Kidney (tissue), 14 donors: Measurements from ENCODE around the gene ZNF76. TPM values are rescaled to one million over a fixed set of nuclear protein-coding genes. Genes with fewer than 3 reads are reported as not detected.

ENCODE experiments used
- DNase-seq, 5 donors: peaks; one replicate each; pipeline ENCODE4 v3.0.0-alpha.2; 2013 to 2020
- FAIRE-seq: peaks from 2 replicates; lab custom pipeline; 2012; peaks lifted over from hg19 to GRCh38; lab: Jason Lieb, UNC
- H3K27ac ChIP-seq, 2 donors: one replicate each; pipeline ENCODE4 v1.7.0; 2013; ENCODE audit warnings: low read depth in 2 of 2, low read length in 2 of 2, inconsistent platforms in 1 of 2
- H3K27me3 ChIP-seq: one replicate; pipeline ENCODE4 v1.7.1; 2013; ENCODE audit warnings: low read length, inconsistent platforms; ENCODE audit not compliant: control insufficient read depth, insufficient read depth
- H3K36me3 ChIP-seq, 3 donors: one replicate each; pipeline versions ENCODE4 v1.7.0 to v1.7.1; 2013; ENCODE audit warnings: low read length in 3 of 3, control low read depth in 1 of 3, inconsistent platforms in 1 of 3; ENCODE audit not compliant: insufficient read depth in 3 of 3, control insufficient read depth in 2 of 3
- H3K4me1 ChIP-seq, 3 donors: one replicate each; pipeline versions ENCODE4 v1.7.0 to v1.7.1; 2013; ENCODE audit warnings: low read length in 3 of 3, inconsistent platforms in 1 of 3, low read depth in 1 of 3; ENCODE audit not compliant: control insufficient read depth in 2 of 3, insufficient read depth in 2 of 3
- H3K4me3 ChIP-seq, 3 donors: one replicate each; pipeline versions ENCODE4 v1.7.0 to v1.8.1; 2013; ENCODE audit warnings: low read length in 3 of 3, control low read depth in 1 of 3, inconsistent platforms in 1 of 3
- H3K9ac ChIP-seq, 3 donors: one replicate each; pipeline versions ENCODE4 v1.7.0 to v1.7.1; 2013; ENCODE audit warnings: low read length in 3 of 3, control low read depth in 1 of 3, inconsistent platforms in 1 of 3
- H3K9me3 ChIP-seq, 3 donors: one replicate each; pipeline versions ENCODE4 v1.7.0 to v1.7.1; 2013; ENCODE audit warnings: low read length in 3 of 3, control low read depth in 1 of 3, inconsistent platforms in 1 of 3; ENCODE audit not compliant: control insufficient read depth in 2 of 3, insufficient read depth in 1 of 3
- intact Hi-C: fragments of 100-400 bp; cut with DNase I; formaldehyde crosslinking; loops from one replicate; pipeline ENCODE4 v1.11.1; 2022
- polyA plus RNA-seq: library from polyadenylated mRNA; stranded (reverse); fragments of 350-450 nt; fragmentation: Illumina TruSeq; extraction: RNeasy Lipid Tissue Mini Kit (QIAGEN cat#74804); gene quantifications from one replicate; pipeline ENCODE4 v1.2.3, GENCODE V29; 2014; ENCODE audit warnings: low read depth, low replicate concordance; ENCODE audit not compliant: insufficient read depth
- total RNA-seq: library from RNA; stranded (reverse); fragmentation: NEBNext Ultra II Directional; extraction: Animal tissue kit (Norgen Biotek cat#: 25700); gene quantifications from one replicate; pipeline ENCODE4 v1.2.1, GENCODE V29; 2021
- TF ChIP-seq, protein P1 (sequence below): IDR thresholded peaks from 3 replicates; pipeline ENCODE4 v1.5.1; 2012; ENCODE audit warnings: mild to moderate bottlenecking, moderate library complexity, borderline replicate concordance; ENCODE audit not compliant: insufficient read depth; ENCODE audit errors: extremely low read depth
- donor health status: control.
- donor health status: control.
- donor health status: control.
- donor health status: control.
- donor health status: control.
- donor health status: DM: yes; HTN: yes; CAD: no.
- donor health status: Normal renal cell carcinoma (clear cell type).

Gene ZNF76
- total and polyA plus RNA-seq, 2 donors from 2014 or later: 29.1 to 49.2 TPM

DNA sequence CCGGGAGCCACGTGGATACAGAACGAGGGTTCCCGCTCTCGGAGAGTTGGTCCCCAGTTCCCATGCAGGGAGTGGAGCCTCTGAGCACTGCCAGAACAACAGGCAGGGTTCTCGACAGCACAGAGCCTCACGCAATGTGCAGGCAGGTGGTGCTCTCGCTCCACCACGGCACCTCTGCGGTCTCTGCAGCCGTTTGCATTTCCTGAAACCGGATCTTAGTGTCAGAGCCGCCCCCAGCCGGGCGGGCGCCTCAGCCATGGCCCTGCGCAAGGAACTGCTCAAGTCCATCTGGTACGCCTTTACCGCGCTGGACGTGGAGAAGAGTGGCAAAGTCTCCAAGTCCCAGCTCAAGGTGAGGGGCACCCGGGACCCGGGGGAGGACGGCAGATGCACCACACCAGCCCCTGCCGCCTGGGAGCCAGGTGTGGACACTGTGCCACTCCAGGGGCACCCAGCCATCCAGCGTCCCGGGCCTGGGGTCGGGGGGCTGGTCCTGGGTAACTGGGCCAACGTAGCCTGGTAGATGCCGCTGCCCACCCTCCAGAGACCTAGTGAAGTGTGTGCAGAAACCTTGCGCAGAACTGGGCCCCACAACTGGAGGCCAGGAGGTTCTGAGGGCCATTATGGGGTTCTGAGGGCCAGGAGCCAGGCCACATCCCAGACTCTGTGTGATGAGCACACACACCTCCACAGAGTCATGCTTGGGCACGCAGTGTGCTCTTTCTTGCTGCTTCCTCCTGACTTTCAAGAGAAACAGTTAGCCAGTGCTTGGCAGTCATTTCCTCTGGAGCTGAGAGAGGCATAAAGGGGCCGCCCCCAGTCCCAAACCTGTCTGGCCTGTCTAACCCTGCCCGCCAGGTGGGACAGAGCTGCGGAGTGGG lies 38.3 kb downstream of the ZNF76 start, which contains the start of gene DEF6:
Gene DEF6, plus strand, starts transcription at position 218 of the 881 bp plus-strand sequence. Its CDS starts 39 bp downstream, at position 257.
- H3K9me3 ChIP-seq: no peaks in the 10 kb centered on the region
- no peak within 1 kb of the TSS for H3K27ac ChIP-seq
- TF ChIP-seq, protein P1, sequence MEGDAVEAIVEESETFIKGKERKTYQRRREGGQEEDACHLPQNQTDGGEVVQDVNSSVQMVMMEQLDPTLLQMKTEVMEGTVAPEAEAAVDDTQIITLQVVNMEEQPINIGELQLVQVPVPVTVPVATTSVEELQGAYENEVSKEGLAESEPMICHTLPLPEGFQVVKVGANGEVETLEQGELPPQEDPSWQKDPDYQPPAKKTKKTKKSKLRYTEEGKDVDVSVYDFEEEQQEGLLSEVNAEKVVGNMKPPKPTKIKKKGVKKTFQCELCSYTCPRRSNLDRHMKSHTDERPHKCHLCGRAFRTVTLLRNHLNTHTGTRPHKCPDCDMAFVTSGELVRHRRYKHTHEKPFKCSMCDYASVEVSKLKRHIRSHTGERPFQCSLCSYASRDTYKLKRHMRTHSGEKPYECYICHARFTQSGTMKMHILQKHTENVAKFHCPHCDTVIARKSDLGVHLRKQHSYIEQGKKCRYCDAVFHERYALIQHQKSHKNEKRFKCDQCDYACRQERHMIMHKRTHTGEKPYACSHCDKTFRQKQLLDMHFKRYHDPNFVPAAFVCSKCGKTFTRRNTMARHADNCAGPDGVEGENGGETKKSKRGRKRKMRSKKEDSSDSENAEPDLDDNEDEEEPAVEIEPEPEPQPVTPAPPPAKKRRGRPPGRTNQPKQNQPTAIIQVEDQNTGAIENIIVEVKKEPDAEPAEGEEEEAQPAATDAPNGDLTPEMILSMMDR: peak; percentile 68
- no peaks in the 10 kb centered on the region for H3K27me3 ChIP-seq
- H3K36me3 ChIP-seq: peaks cover 3 to 10% (median 9%) of the 10 kb centered on the region in 3 donors
- H3K4me1 ChIP-seq: peaks cover 0 to 10% (median 0%) of the 10 kb centered on the region in 3 donors
- H3K9ac ChIP-seq: peak within 1 kb of the TSS in 1 of 3 donors; percentile 9
- FAIRE-seq (no peak), DNase-seq (peak; percentile 92 to 96 (median 92))
- H3K4me3 ChIP-seq: peak within 1 kb of the TSS in 2 of 3 donors; percentile 30 to 37
- intact Hi-C loops: no loop called here

DNA sequence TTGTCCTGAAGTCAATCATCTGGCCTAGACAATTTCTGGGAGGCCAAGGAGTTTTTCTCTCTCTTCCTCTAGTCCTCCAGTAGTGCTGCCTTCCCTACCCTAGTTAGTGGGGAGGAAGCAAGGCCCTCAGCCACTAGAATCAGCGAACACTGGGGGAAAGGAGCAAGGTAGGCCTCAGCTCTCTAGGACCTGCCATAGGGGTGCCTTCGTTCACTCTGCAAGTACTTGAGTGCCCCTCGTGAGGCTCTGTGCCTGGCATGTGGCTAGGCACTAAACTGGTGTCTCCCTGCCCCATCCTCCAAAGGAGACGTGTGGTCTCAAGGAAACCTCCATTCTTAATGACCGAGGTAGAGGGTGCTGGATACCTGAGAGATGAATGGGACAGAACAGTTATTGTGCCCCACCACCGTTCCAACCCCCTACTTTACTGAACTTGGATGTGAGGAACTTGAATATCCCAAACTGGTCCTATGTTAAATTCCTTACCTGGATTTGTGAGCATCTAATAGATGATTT lies 39.1 kb downstream of the ZNF76 start:
- intact Hi-C loops: no loop called here
- H3K27me3 ChIP-seq: no peaks in the 10 kb centered on the region
- DNase-seq: no peak
- no peak for FAIRE-seq
- H3K4me3 ChIP-seq: peak overlapping the region in 1 of 3 donors; percentile 11
- H3K36me3 ChIP-seq: peaks cover 3 to 9% (median 7%) of the 10 kb centered on the region in 3 donors
- peaks cover 0 to 10% (median 0%) of the 10 kb centered on the region in 3 donors for H3K4me1 ChIP-seq
- H3K9ac ChIP-seq: no peak overlapping the region
- no peak overlapping the region for H3K27ac ChIP-seq
- H3K9me3 ChIP-seq: no peaks in the 10 kb centered on the region
- TF ChIP-seq, protein P1: no peak

GRCh38 chr6:35299674-35300073 lies 40.1 kb downstream of the ZNF76 start:
- intact Hi-C loops: no loop called here
- Histone ChIP-seq H3K9ac (no peak overlapping the region), H3K27me3 (no peaks in the 10 kb centered on the region), H3K36me3 (peaks cover under 1 to 6% (median 5%) of the 10 kb centered on the region in 3 donors), H3K4me1 (peaks cover 0 to 10% (median 0%) of the 10 kb centered on the region in 3 donors), H3K27ac (no peak overlapping the region), H3K9me3 (no peaks in the 10 kb centered on the region), H3K4me3 (no peak overlapping the region)
- FAIRE-seq (no peak), DNase-seq (no peak)
- TF ChIP-seq, protein P1: no peak
